HepG2 (cell line): ENCODE measurements around the gene HSPA5.

Experiments
- ASH2L ChIP-seq: fragments of 300-600, 200-600 bp; sonication (generic); IDR thresholded peaks from 2 replicates; pipeline ENCODE4 v1.7.0; 2017; ENCODE audit warnings: low read depth, mild to moderate bottlenecking, moderate library complexity, mixed read lengths, low read length; ENCODE audit not compliant: insufficient read length
- BRD4 ChIP-seq: sonication (generic); formaldehyde crosslinking; IDR thresholded peaks from 2 replicates; pipeline ENCODE4 v1.4.0; 2020; ENCODE audit warnings: missing genetic modification reagents
- ESRRA ChIP-seq: sonication (generic); formaldehyde crosslinking; IDR thresholded peaks from 2 replicates; pipeline ENCODE4 v1.5.1; 2020; ENCODE audit warnings: mild to moderate bottlenecking, low read depth, missing genetic modification reagents
- MBD4 ChIP-seq: IDR thresholded peaks from 2 replicates; pipeline ENCODE4 v1.6.1; 2012; ENCODE audit warnings: low read length, inconsistent platforms, borderline replicate concordance
- NCOA2 ChIP-seq: sonication (generic); formaldehyde crosslinking; IDR thresholded peaks from 2 replicates; pipeline ENCODE4 v1.8.0; 2022; ENCODE audit warnings: inconsistent platforms
- POLR2AphosphoS5 ChIP-seq: IDR thresholded peaks from 2 replicates; pipeline ENCODE4 v1.6.1; 2012; ENCODE audit warnings: low read depth, low read length
- TOE1 ChIP-seq: sonication (generic); formaldehyde crosslinking; IDR thresholded peaks from 2 replicates; pipeline ENCODE4 v1.4.0; 2020; ENCODE audit warnings: mild to moderate bottlenecking, missing genetic modification reagents
- ZFP37 ChIP-seq: sonication (generic); formaldehyde crosslinking; IDR thresholded peaks from 2 replicates; pipeline ENCODE4 v1.4.0; 2020; ENCODE audit warnings: missing genetic modification reagents, borderline replicate concordance
- ZFP41 ChIP-seq: sonication (generic); formaldehyde crosslinking; IDR thresholded peaks from 2 replicates; pipeline ENCODE4 v1.4.0; 2020; ENCODE audit warnings: mild to moderate bottlenecking, missing genetic modification reagents, borderline replicate concordance
- ZNF614 ChIP-seq: IDR thresholded peaks from 2 replicates; pipeline ENCODE4 v1.6.1; 2018; ENCODE audit warnings: missing biosample characterization, missing genetic modification reagents, inconsistent platforms, borderline replicate concordance
- ZNF766 ChIP-seq: sonication (generic); formaldehyde crosslinking; IDR thresholded peaks from 2 replicates; pipeline ENCODE4 v1.5.0; 2020; ENCODE audit warnings: missing genetic modification reagents, borderline replicate concordance
- ZNF788 ChIP-seq: sonication (generic); formaldehyde crosslinking; IDR thresholded peaks from 2 replicates; pipeline ENCODE4 v1.5.0; 2020; ENCODE audit warnings: mild to moderate bottlenecking, missing genetic modification reagents, borderline replicate concordance
- TF ChIP-seq, protein P1 (sequence below): sonication (generic); formaldehyde crosslinking; IDR thresholded peaks from 2 replicates; pipeline ENCODE4 v1.5.0; 2020; ENCODE audit warnings: mild to moderate bottlenecking, missing genetic modification reagents, moderate library complexity

DNA sequence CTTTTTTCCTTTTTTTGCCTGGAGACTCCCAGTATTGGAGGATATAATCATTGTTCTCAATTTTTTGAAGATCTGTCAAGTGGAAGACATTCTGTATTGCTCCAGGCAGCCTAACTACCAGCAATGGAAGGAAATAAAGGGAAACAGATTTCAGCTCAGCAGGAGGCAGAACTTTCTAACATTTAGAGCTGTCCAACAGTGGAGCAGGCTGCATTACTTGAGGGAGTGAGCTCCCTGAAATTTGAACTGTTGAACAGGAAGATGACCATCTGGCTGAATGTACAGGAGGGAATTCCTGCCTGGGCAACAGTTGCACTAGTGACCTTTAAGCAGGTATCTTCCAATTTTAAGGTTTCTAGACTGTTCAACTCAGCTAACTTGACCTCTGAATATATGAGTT, 19.4 kb upstream of the HSPA5 start:
- TF ChIP-seq ZNF788 (CRISPR knock-in tag) (no peak), ESRRA (CRISPR knock-in tag) (no peak), TOE1 (no peak), ZFP41 (CRISPR knock-in tag) (no peak), BRD4 (CRISPR knock-in tag) (no peak), NCOA2 (CRISPR knock-in tag) (no peak), ASH2L (no peak), ZNF614 (CRISPR knock-in tag) (no peak), POLR2AphosphoS5 (no peak), ZNF766 (CRISPR knock-in tag) (no peak), ZFP37 (CRISPR knock-in tag) (no peak), MBD4 (no peak)
- TF ChIP-seq, protein P1, sequence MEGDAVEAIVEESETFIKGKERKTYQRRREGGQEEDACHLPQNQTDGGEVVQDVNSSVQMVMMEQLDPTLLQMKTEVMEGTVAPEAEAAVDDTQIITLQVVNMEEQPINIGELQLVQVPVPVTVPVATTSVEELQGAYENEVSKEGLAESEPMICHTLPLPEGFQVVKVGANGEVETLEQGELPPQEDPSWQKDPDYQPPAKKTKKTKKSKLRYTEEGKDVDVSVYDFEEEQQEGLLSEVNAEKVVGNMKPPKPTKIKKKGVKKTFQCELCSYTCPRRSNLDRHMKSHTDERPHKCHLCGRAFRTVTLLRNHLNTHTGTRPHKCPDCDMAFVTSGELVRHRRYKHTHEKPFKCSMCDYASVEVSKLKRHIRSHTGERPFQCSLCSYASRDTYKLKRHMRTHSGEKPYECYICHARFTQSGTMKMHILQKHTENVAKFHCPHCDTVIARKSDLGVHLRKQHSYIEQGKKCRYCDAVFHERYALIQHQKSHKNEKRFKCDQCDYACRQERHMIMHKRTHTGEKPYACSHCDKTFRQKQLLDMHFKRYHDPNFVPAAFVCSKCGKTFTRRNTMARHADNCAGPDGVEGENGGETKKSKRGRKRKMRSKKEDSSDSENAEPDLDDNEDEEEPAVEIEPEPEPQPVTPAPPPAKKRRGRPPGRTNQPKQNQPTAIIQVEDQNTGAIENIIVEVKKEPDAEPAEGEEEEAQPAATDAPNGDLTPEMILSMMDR (CRISPR knock-in tag): peak; percentile 39
